Measurements from ENCODE around the gene PSME1.

- TF ChIP-seq FOXJ3 (CRISPR knock-in tag; IDR thresholded peaks at IDR 0.05; ENCODE audit: borderline replicate concordance) (no peak), ZNF671 (CRISPR knock-in tag; IDR thresholded peaks at IDR 0.05) (no peak), ZBTB21 (CRISPR knock-in tag; IDR thresholded peaks at IDR 0.05; ENCODE audit: borderline replicate concordance) (no peak), MAX (CRISPR knock-in tag; IDR thresholded peaks at IDR 0.05) (no peak), ZBTB43 (CRISPR knock-in tag; IDR thresholded peaks at IDR 0.05) (no peak), E2F1 (CRISPR knock-in tag; IDR thresholded peaks at IDR 0.05) (no peak), SP1 (CRISPR knock-in tag; conservative IDR thresholded peaks at IDR 0.05) (no peak), ATF3 (CRISPR knock-in tag; conservative IDR thresholded peaks at IDR 0.05) (no peak), CTCF (IDR thresholded peaks at IDR 0.05) (no peak), MLX (CRISPR knock-in tag; IDR thresholded peaks at IDR 0.05) (no peak)
Measured at GRCh38 chr14:24159777-24160498, 23.9 kb downstream of the PSME1 start.

Measured in WTC11 (cell line).